Muscle layer of duodenum (tissue), 2 donors: ENCODE measurements around the gene KRTAP10-5.
"Not testable (repeated sequence)": the region's sequence is repeated elsewhere in the genome, so short reads cannot be mapped to it uniquely, and the experiment has no call there.

Experiments used
- H3K27ac ChIP-seq: one replicate; pipeline ENCODE4 v1.7.0; 2013; ENCODE audit warnings: mild to moderate bottlenecking, low read length
- H3K27me3 ChIP-seq: one replicate; pipeline ENCODE4 v1.7.0; 2013; ENCODE audit warnings: low read depth, mild to moderate bottlenecking, control low read depth, low read length
- H3K36me3 ChIP-seq, 2 donors: one replicate each; pipeline ENCODE4 v1.7.0; 2013; ENCODE audit warnings: low read length in 2 of 2, control low read depth in 1 of 2, mild to moderate bottlenecking in 1 of 2; ENCODE audit not compliant: insufficient read depth in 2 of 2, control insufficient read depth in 1 of 2
- H3K4me1 ChIP-seq, 2 donors: one replicate each; pipeline ENCODE4 v1.7.0; 2013; ENCODE audit warnings: low read length in 2 of 2, mild to moderate bottlenecking in 2 of 2, control low read depth in 1 of 2, moderate library complexity in 1 of 2; ENCODE audit not compliant: insufficient read depth in 2 of 2, control insufficient read depth in 1 of 2
- H3K4me3 ChIP-seq, 2 donors: one replicate each; pipeline ENCODE4 v1.7.0; 2013; ENCODE audit warnings: low read length in 2 of 2, low read depth in 1 of 2, mild to moderate bottlenecking in 1 of 2
- H3K9me3 ChIP-seq, 2 donors: one replicate each; pipeline ENCODE4 v1.7.0; 2013; ENCODE audit warnings: low read length in 2 of 2, control low read depth in 1 of 2, mild to moderate bottlenecking in 1 of 2; ENCODE audit not compliant: control insufficient read depth in 1 of 2
- donor health status: healthy.

The KRTAP10-5 gene

DNA sequence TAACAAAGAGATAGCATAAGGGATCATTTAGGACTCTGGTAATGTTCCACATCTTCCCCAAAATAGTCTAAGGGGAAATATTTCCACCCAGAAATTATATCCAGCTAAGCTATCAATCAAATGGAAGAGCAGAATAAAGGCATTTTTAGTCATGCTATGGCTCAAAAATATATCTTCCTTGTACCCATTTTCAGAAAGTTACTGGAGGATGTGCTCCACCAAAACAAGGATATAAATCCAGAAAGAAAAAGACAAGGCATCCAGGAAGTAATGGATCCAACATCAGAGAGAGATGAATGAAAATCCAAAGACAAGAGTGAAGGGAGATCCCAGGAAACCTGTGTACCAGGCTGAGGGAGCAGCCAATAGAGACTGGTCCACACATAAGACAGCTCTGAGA, 28.8 kb upstream of the KRTAP10-5 start:
- Histone ChIP-seq H3K27ac (no peak overlapping the region), H3K9me3 (peaks cover 0 to 26% of the 10 kb centered on the region in 2 donors), H3K4me1 (no peaks in the 10 kb centered on the region), H3K36me3 (no peaks in the 10 kb centered on the region), H3K4me3 (no peak overlapping the region), H3K27me3 (no peaks in the 10 kb centered on the region)

DNA sequence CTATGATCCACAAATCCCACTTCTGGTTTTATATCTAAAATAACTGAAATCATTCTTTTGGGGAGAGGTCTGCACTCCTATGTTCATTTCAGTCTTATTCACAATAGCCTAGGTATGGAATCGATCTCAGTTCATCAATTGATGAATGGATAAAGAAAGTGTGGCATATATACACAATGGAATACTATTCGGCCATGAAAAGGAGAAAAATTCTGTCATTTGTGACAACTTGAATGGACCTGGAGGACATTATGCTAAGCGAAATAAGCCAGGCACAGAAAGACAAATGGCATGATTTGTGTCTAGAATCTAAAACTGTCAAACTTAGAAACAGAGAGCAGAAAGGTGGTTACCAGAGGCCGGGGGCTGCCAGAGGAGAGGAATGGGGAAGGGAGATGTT, 26.1 kb upstream of the KRTAP10-5 start:
- no peaks in the 10 kb centered on the region for H3K27me3 ChIP-seq
- no peaks in the 10 kb centered on the region for H3K4me1 ChIP-seq
- H3K36me3 ChIP-seq, result no peaks in the 10 kb centered on the region
- peaks cover 0 to 22% of the 10 kb centered on the region in 2 donors for H3K9me3 ChIP-seq
- no peak overlapping the region for H3K27ac ChIP-seq
- no peak overlapping the region for H3K4me3 ChIP-seq

DNA sequence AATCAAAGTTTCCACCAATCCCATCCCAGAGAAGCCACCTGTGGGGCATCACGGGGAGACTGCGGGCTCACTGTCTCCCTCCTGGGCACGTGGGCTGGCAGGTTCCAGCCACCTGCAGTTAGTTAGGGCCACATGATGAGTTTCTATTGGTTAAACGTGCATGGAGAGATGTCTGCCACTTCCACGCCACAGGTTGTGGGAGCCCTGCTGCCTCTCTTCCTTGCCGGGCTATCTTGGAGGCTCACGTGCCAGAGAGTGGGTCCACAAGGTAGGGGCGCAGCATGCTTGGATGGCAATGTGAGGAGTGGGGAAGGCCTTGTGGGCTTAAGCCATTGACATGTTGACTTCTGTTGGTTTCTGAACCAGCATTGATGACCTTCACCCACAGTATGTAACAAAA, 23.5 kb upstream of the KRTAP10-5 start:
- Histone ChIP-seq H3K27me3 (no peaks in the 10 kb centered on the region), H3K9me3 (peaks cover 0 to 10% of the 10 kb centered on the region in 2 donors), H3K36me3 (no peaks in the 10 kb centered on the region), H3K4me1 (no peaks in the 10 kb centered on the region), H3K27ac (no peak overlapping the region), H3K4me3 (no peak overlapping the region)

DNA sequence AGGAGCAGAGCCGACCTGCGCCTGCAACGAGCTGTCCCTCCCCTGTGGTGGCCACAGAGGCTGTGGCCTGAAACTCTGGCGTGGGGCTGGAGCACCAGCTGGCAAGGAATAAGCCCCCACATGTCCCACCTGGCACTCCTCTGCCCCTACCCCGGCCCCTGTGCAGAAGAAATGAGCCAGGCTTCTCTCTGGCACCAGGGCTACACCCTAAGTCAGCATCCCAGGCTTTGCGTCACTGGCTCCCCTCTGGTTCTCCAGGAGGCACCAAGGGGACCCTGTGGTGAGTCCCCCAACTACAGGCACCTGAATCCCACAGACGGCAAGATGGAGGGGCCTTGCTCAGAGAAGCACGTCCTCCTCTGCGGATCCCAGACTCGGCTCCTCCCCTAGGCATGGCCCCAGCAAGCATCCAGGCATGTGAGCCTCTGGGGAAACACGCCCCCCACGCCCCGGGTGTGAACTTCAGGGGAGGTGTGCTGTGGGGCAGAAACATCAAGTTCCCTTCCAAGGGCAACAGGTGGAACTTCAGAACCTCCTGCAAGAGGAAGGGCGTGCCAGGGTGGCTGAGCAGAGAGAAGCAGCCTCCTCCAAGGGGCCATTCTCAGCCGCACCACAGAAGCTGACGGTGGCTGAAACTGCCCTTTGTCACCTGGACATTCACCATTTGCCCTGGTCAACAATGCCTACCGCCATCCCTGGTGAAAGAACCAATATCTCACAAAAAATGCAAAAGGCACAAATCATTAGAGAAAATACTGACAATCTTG, 22.9 kb upstream of the KRTAP10-5 start:
- Histone ChIP-seq H3K4me1 (no peaks in the 10 kb centered on the region), H3K9me3 (peaks cover 0 to 10% of the 10 kb centered on the region in 2 donors), H3K36me3 (no peaks in the 10 kb centered on the region), H3K27ac (no peak overlapping the region), H3K27me3 (no peaks in the 10 kb centered on the region), H3K4me3 (no peak overlapping the region)

DNA sequence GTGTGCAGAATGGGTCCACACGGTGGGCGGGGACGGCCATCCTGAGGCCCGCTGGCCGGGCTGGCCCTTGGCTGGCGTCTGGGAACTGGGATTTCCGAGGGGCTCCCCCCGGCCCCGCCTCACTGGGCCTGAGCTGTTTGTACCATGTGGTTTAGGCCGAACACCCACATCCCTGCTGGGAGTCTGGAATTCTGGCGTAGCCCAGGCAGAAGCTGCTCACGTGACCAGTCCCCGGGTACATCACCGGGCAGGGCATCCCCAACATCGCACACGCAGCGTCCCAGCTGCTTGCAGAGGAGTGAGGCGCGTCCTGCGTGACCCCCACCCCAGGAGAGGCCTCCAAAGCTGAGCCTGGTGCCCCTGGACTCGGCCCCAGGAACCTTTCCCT, 22.1 kb upstream of the KRTAP10-5 start:
- H3K9me3 ChIP-seq, result peaks cover 0 to 10% of the 10 kb centered on the region in 2 donors

DNA sequence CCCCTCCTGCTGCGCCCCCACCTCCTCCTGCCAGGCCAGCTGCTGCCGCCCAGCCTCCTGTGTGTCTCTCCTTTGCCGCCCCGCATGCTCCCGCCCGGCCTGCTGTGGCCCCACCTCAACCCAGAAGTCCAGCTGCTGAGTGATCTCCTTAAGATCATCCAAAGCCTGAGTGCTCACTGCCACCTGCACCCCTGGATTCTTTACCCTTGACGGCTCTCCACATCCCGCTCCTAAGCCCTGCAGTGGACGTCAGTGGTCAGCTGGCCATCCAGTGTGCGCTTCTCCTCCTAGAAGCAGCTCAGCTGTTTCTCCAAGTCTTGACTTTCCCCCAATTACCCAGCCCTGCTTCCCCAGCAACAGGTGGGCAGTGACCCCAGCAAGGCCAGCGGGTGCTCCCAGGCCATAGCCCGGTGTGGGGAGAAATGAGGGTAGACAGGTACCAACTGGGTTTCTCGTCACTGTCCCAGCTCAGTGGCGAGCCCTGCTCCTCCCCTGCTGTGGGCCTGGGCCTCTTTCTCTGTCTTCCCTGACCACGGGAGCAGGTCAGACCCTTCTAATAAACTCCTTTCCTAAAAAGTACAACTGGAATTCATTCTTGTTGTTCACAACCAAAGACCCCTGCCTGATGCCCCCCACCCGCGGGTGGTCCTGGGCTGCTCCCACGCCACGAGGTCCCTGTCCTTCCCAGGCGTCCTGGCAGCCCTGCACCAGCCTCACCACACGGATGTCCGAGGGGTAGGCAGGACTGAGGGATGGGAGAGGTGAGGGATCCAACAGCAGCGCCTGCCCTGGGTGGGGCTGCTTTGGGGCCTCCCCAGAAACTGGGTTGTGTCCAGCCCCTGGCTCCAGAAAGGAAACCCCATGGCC, 21.4 kb upstream of the KRTAP10-5 start:
- H3K4me1 ChIP-seq, result no peaks in the 10 kb centered on the region
- H3K36me3 ChIP-seq, result no peaks in the 10 kb centered on the region
- H3K27ac ChIP-seq, result no peak overlapping the region
- no peak overlapping the region for H3K4me3 ChIP-seq
- no peaks in the 10 kb centered on the region for H3K27me3 ChIP-seq
- H3K9me3 ChIP-seq, result peaks cover 0 to 10% of the 10 kb centered on the region in 2 donors

More for the DNA sequence above, 22.1 kb upstream of the KRTAP10-5 start:
- no peaks in the 10 kb centered on the region for H3K36me3 ChIP-seq
- H3K4me3 ChIP-seq, result no peak overlapping the region
- H3K27ac ChIP-seq, result no peak overlapping the region
- no peaks in the 10 kb centered on the region for H3K27me3 ChIP-seq
- H3K4me1 ChIP-seq, result no peaks in the 10 kb centered on the region

DNA sequence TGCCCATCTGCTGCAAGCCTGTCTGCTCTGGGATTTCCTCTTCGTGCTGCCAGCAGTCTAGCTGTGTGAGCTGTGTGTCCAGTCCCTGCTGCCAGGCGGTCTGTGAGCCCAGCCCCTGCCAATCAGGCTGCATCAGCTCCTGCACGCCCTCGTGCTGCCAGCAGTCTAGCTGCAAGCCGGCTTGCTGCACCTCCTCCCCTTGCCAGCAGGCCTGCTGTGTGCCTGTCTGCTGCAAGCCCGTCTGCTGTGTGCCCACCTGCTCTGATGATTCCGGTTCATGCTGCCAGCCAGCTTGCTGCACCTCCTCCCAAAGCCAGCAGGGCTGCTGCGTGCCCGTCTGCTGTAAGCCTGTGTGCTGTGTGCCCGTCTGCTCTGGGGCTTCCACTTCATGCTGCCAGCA, 20.7 kb upstream of the KRTAP10-5 start:
- not testable (repeated sequence) for H3K27me3 ChIP-seq, H3K4me3 ChIP-seq, H3K9me3 ChIP-seq, H3K27ac ChIP-seq, H3K36me3 ChIP-seq, H3K4me1 ChIP-seq

DNA sequence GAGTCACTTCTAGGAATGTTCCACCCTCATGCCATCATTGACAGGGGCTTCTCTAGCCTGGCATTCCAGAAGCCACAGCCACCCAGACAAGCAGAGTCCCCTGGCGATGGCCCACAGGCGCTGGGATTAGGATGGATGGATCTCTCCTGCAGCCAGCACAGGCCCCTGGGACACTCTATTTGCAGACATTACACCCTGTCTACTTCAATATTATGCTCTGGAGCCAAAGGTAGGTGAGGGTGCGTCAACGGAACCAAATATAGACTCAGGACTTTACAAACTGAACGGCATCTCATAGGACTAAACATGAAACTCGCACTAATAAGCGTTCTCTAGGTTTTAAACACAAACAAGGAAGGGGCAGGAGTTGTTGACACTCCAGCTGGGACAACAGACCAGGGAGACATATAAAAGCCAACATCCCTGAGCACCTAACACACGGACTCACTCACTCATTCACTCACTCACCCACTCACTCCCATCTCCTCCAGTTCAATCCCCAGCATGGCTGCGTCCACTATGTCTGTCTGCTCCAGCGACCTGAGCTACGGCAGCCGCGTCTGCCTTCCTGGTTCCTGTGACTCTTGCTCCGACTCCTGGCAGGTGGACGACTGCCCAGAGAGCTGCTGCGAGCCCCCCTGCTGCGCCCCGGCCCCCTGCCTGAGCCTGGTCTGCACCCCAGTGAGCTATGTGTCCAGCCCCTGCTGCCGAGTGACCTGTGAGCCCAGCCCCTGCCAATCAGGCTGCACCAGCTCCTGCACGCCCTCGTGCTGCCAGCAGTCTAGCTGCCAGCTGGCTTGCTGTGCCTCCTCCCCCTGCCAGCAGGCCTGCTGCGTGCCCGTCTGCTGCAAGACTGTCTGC, 19.9 kb upstream of the KRTAP10-5 start, which contains the start of gene KRTAP10-7:
KRTAP10-7 (plus strand) TSS at position 480 of the 861 bp plus-strand sequence; CDS start at position 505, 25 bp downstream.
- not testable (repeated sequence) for H3K4me1 ChIP-seq, H3K9me3 ChIP-seq, H3K4me3 ChIP-seq, H3K36me3 ChIP-seq, H3K27ac ChIP-seq, H3K27me3 ChIP-seq

DNA sequence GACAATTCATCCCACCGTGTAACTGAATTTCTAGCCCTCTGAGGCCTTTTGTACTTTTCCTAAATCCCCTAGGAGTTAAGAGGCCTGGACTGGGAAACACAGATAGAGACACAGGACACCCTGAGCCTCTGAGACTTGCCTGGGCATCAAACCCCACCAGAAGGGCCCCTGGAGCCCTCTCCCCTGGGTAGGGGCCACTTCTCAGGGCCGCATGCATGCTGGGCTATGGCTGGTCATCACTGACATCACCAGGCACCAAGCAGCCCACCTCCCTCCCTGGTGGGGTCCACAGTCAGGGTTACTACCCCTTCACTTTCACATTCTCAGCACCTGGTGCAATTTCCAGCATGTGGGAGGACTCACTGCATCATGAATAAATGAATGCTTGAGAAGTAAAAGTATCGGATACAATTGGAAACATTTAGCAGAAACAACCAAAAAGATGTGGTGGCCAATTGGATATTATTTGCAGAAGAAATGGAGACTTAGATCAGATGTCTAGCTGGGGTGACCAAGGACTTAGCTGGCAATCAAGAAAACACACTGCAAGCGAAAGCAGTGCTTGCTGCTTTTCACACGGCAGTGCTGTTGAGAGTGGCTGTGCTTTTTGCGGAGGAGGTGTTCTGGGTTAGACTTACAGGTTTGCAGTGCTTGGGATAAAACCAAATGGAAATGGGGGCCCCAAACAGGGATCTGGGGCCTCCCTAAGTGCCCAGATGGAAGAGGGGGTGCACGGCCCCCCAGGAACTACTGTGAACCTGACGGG, 19.0 kb upstream of the KRTAP10-5 start:
- Histone ChIP-seq H3K27ac (no peak overlapping the region), H3K27me3 (no peaks in the 10 kb centered on the region), H3K36me3 (no peaks in the 10 kb centered on the region), H3K9me3 (peaks cover 0 to 7% of the 10 kb centered on the region in 2 donors), H3K4me1 (no peaks in the 10 kb centered on the region), H3K4me3 (no peak overlapping the region)

DNA sequence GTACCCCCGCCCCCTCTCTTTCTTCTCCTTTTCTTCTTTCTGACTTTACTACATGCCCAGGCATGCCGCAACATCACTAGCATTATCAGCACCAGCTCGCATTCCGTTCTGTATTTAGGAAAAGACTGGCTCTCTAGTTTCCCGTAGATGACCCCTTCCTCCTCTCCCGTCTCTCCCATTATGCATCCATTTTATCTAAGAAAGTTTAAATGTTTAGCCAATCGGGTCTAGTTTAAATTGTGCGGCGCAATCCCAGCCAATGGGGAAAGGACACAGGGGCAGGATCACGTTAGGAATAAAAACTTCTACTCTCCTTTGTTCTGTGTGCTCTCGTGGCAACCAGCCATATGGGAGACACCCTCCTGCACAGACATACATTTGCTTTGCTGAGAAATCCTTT, 17.7 kb upstream of the KRTAP10-5 start:
- Histone ChIP-seq H3K27me3 (no peaks in the 10 kb centered on the region), H3K9me3 (peaks cover 0 to 2% of the 10 kb centered on the region in 2 donors), H3K27ac (no peak overlapping the region), H3K4me3 (no peak overlapping the region), H3K4me1 (no peaks in the 10 kb centered on the region), H3K36me3 (no peaks in the 10 kb centered on the region)
